Measurements from ENCODE around the gene FKBP1A.

Gene FKBP1A

DNA sequence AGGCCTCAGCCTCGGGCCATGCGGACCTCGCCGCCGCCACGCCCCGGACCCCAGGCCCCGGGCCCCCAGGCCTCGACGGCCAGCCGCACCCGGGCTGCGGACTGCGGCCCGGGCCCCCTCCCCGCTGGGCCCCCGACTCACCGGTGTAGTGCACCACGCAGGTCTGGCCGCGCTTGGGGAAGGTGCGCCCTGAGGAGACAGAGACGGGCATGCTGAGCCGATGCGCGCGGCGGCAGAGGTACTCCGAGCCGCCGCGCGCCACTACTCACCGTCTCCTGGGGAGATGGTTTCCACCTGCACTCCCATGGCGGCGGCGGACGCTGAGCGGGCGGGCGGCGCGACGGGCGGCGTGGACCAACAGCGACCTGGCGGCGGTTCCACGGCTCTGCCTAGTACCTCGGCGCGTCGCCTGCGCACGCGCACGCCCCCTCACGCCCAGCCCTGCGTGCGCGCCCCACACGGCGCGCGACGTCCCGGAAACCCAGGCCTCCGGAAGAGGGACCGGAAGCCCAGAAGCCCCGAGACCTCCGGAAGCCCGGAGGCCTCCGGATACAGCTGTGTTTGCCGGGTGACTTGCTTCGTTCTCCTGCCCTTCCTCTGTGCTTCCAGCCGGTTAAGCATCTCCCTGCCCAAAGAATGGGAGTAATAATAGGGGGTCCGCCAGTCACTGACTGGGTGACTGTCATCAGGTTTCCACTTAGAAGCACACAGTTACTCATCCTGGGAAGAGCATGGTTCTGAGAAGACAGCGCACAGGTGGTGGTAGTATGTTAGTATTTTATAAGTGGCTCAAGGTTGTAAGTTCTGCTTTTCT lies at the start of gene FKBP1A:
TSS of gene FKBP1A (minus strand) at position 362 of the 814 bp plus-strand sequence. CDS start at position 306, 56 bp downstream.
- DNase-seq, result peak; percentile 44 to 96

DNA sequence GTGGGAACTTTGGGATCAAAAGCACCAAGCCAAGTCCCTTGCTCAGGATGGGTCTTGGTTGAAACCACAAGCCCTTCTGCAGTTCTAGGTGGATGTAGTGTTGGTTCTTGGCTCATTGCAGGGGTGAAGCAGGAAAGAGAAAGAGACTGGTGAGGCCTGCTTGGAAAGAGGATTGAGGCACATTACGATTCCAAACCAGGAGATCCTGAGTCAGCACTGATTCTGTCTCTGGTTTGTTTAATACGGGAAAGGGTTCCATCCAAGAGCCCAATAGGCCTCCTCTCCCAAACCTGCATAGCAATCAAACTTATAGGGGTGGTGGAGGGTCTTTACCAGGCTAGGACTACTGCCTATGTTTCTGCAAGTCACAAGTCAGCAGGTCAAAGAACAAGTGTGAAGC lies 49.5 kb upstream of the FKBP1A start:
- DNase-seq, result no peak

DNA sequence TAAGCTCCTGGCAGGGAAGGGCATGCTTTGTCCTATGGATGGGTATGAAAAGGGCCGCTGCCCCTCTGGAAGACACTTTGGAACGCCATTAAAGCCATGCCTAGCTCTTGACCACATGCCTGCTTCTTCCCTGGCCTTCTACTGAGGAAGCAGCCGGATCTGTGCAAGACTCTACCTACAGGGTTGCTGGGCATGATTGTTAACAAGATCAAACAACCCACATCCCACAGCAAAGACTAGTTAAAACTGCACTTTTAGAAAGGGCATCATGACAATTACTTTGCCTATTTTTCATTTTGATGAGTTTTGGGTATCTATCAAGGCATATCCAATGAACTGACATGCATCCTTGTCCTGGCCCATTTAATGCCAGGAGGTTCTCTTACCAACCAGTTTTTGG lies 48.3 kb upstream of the FKBP1A start:
- DNase-seq, result no peak

DNA sequence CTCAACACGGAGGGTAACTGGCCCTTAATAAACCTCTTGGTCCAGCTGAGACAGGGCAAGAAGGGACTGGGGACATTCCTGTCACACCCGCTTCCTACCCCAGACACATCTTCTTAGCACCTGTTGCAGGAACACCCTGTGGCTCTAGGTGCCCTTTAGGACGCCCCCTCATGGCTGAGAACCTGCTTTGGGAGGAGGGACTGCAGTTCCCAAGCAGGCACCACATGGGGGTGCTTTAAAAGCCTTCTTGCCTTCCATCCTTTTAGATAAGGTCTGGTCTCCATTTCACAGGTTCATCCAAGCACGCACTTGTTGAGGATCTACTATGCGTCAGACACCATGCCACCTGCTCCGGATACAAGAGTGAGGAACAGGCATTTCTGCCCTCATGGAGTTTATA lies 47.2 kb upstream of the FKBP1A start:
- no peak for DNase-seq

DNA sequence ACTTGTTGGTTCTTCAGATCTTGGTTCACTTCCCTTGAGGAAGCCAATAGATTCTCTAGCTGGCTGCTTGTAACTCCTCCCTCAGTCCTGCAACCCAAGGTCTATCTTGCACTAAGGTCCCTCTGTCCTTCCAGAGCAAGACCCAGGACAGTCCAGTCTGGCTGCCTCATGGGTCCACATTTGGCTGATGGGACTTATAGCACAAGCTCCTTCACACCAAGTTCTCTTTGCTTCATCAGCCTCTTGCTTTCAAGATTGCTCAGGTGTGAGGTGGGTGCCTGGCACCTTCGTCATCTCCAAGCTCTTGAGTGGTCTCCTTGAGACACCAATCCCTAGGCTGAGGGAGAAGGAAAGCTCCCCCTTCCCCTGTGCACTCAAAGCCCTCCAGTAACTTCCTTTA lies 45.5 kb upstream of the FKBP1A start:
- no peak for DNase-seq

DNA sequence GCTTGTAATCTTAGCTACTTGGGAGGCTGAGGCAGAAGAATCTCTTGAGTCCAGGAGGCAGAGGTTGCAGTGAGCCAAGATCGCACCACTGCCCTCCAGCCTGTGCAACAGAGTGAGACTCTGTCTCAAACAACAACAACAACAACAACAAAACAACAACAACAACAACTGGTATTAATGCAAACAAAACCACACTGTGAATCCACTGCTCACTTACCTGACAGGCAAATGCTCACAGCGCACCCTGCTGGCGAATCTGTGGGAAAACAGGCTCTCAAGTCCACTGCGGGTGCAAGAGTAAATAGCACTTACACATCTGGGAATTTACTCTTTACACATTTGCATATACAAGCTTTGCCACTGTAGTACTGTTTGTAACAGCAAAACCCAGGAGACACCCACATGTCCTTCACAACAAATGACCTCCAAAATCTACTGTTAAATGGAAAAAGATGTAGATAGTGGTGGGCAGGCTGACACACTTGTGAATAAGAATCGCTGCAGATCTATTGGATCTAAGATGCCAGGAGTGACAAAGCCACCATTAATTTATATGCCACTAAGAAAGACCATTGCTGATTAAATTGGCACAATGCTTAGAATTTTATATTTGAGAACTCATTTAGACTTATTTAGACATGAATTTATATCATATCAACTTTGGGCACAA lies 44.5 kb upstream of the FKBP1A start:
- DNase-seq, result peak; percentile 44 to 69

DNA sequence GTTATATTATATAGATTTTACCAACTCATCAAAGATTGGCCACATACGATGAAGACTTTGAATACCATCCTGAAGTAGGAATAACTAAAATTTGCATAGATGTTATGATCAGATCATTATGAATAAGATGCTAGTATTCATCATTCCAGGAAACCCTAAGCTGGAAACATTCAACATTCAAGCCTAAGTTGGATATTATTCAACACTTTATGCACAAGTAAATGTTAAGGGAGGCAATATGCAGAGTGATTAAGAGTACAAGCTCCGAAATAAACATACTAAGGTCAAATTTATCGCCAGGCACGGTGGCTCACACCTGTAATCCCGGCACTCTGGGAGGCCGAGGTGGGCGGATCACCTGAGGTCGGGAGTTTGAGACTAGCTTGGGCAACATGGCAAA lies 43.4 kb upstream of the FKBP1A start:
- DNase-seq, result no peak

DNA sequence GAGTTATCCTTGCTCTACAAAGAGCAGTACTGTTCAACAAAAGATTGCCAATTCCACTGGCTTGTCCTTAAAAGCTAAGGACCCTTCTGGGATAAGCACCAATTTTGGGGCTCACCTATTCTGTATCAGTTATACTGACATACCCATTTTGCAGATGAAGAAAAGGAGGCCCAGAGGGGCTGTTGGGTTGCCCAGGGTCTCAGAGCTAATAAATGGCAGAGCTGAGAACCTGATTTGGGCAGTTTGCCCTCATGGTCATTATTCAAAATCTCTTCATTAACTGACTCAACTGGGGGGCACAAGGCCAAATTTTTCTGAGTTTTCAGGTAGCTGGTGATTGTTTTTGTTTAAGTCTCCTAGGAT lies 42.5 kb upstream of the FKBP1A start:
- no peak for DNase-seq

DNA sequence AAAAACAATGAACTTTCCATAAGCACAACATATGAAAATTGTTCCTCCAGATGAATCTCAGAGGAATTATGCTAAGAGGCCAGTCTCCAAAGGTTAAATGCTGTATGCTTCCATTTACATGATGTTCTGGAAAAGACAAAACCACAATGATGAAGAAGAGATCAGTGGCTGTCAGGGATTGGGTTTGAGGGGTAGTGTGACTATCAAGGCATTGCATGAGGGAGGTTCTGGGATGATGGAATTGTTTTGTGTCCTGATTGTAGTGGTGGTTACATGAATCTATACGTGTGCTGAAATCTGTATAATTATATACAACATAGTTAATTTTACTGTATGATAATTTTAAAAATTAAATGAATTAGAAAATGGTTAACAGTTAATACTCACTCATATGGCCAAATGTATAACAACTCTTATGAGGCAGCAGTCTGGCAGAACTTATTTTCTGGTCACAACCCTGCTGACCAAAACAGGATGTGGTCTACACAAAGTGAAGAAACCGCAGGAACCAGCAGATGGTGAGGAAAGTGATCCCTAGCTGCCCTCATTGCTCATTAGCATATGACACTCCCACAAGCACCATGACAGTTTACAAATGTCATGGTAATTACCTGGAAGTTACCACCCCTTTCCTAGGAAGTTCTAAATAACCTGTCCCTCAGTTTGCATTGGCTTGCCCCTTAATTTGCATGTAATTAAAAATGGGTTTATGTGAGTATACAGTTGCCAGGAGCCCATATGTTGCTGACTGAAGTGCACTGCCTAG lies 41.9 kb upstream of the FKBP1A start:
- no peak for DNase-seq

DNA sequence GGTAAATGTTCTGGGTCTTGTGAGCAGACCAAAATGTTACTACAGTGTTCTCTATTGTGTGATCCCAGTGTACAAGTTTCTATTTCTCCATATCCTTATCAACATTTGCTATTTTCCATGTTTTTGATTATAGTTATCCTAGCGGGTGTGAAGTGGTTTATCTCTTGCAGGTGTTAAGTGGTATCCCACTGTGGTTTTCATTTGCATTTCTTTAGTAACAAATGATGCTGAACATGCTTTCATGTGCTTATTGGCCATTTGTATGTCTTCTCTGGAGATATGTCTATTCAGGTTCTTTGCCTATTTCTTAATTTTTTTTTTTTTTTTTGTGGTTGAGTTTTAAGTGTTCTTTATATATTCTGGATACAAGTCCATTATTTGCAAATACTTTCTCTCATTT lies 38.3 kb upstream of the FKBP1A start:
- DNase-seq, result no peak

DNA sequence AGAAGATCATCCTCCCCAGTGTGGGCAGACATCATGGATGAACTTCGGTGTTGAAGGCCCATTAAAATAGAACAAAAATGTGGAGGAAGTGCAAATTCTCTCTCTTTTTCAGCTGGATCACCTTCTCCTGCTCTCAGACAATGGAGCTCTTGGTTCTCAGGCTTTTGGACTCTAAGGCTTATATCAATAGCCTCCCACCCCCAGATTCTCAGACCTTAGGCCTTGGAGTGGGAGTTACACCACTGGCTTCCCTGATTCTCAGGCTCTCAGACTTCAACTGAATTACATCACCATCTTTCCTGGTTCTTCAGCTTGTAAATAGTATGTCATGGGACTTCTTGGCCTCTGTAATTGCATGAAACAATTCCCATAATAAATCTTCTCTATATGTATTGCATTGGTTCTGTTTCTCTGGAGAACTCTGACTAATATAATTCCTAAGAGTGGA lies 37.2 kb upstream of the FKBP1A start:
- no peak for DNase-seq

DNA sequence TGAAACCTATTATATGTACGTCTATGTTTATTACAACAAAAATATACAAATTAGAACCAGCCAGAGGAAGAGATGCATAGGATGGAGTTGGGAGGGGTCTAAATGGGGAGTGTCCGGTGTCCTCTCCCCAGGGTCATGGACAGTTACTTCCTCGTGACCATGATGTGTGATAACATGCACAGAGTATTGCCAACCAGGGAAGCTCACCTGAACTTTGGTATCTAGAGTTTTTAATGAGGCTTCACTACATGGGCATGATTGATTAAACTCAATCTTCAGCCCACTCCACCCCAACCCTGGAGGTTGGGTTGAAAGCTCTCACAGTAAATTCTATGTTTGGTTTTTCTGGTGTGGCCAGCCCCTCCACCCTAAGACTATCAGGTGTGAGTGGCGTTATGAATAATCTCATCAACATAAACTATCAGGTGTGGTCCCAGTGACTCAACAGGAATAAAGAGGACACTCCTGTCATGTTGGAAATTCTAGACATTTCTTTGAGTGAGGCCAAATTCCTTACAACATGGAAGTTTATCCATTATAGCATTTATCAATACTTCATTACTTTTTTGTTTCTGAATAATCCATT lies 36.4 kb upstream of the FKBP1A start:
- no peak for DNase-seq

DNA sequence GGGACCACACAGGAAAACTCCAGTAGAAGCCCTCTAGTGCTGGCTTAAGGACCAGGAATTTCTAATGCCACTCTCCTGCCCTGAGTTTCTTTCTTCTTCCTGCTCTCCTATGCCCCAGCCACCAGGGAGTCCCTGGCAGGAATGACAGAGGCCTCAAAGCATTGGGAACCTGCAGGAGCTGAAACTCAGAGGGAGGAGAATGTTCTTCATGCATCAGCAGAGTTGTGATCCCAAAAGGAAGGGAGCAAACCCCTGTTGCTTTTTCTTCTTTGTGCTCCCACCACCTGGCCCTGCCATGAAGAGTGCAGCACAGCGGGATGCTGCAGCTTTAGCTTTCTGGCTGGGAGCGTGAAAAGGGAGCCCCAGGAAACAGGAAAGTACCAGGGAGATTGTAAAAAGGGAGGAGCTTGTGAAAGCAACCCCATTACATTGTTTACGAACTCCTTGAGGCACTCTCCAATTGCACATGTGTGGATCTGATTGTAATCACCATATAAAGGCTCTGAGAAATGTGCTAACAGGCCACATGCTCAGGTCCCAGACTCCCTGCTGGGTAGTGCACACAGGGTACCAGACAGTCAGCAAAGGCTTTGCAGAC lies 34.7 kb upstream of the FKBP1A start:
- DNase-seq, result no peak

DNA sequence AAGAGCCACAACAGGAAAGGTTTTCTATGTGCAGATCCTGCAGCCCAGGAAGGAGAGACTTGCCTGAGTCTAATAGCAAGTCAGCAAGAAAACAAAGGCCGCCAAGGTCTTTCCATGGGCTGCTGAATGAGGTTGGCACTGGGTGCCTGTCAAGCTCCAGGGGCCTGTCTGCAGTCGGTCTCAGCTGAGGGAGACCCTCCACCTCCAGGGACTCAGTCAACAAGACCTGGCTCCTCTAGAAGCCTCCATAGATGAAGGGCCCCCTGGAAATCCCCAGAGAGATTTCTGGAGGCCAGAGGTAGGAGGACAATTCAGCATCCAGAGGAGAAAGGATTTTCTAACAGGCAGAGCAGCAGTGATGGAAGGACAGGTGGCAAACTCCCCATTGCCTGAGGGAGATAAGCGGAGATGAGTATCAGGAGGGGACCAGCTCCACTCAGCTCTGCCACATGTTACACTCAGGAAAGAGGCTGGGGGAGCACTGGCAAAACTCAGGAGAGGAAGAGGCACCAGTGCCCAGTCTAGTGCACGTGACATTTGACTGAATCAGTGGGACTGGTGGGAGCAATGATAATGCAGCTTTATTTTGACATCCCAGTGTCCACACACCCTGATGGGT lies 33.5 kb upstream of the FKBP1A start:
- no peak for DNase-seq

DNA sequence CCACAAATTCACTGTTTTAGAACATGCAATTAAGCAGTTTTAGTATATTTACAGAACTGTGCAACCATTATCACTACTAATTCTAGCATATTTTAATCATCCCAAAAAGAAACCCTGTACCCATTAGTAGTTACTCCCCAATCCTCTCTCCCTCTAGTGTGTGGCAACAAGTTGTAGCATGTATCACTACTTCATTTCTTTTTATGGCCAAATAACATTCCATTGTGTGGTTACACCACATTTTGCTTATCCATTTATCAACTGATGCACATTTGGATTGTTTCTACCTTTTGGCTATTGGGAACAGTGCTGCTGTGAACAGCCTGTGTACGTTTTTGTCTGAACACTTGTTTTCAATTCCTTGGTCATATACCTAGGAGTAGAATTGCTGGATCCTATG lies 31.5 kb upstream of the FKBP1A start:
- DNase-seq, result no peak

DNA sequence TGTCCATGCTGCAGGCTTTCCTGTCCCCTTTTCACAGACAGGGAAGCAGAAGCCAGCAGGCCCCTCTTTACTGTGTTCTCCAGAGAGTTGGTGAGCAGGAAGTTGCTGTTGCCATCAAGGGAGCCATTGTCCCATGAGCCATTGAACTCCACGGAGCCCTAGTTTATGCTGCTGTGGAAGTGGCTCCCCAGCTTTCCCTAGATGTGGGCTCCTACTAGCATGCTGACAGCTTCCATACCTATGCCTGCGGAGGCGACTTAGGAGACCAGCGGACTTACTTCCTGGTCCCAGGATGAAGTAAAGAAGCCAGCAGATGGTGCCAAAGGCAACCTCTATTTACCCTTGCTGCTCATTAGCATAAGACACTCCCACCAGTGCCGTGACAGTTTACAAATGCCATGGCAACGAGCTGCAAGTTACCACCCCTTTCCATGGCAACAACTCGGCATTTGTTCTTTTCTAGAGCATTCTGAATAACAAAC lies 30.8 kb upstream of the FKBP1A start:
- DNase-seq, result peak in 1 of 2 experiments; percentile 19

DNA sequence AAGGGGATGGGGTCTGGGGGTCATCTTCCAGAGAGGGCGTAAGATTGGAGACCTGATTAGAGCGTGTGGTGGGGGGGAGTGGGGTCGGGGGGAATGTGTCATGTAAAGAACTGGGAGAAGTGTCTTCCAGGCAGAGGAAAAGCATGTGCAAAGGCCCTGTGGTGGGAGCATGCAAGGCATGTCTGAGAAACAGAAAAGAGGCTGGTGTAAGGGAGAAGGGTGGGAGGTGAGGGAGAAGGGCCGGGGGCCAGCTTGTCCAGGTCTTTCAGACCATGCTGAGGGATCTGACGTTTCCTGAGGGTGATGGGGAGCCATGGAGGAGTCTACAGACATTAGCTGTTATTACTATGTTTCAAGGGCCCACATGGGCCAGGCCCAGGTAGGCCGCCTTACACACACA lies 30.4 kb upstream of the FKBP1A start:
- no peak for DNase-seq

DNA sequence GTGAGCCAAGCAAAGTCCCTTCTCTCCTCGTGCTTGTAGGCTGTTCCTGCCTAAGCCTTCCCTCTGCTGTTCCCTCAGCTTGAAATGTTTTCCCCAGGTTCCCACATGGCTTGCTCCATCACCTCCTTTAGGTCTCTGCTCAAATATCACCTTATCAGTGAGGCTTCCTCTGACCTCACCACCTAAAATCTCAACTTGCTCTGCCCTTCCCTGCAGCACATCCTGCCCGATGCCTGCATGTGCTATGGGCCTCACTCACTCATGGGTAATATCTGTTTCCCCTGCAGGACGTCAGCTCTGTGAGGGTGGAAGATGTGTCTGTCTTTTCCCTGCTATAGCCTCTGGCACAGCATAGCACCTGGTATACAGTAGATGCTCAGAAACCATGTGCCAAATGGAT lies 29.9 kb upstream of the FKBP1A start:
- no peak for DNase-seq

DNA sequence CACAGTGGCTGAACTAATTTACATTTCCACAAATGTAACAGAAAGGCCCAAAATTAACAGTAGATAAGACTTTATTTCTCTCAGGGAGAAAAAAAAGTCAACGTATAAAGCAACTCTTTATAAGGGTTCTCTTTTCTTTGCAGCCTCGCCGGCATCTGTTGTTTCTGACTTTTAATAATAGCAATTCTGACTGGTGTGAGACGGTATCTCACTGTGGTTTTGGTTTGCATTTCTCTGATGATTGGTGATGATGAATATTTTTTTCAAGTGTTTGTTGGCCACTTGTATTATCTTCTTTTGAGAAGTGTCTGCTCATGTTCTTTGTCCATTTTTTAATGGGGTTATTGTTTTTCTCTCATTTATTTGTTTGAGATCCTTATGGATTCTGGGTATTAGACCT lies 27.2 kb upstream of the FKBP1A start:
- no peak for DNase-seq

DNA sequence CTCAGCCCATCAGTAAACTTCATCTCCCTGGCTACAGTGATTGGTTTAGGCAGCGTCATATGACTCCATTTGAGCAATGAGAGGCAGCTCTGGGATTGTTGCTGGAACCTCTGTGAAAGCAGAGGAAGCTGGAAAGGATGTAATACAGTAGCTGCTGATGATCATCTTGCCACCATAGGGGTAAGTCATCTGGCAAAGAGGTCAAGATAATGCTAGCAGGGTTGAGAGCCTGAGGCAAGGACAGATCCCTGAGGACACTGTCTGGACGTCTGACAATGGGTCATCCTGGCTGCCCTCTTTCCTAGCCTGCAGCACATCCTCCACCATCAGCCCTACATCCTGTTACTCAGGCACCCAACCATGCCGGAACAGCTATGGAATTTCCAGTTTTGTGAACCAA lies 25.5 kb upstream of the FKBP1A start:
- DNase-seq, result no peak

DNA sequence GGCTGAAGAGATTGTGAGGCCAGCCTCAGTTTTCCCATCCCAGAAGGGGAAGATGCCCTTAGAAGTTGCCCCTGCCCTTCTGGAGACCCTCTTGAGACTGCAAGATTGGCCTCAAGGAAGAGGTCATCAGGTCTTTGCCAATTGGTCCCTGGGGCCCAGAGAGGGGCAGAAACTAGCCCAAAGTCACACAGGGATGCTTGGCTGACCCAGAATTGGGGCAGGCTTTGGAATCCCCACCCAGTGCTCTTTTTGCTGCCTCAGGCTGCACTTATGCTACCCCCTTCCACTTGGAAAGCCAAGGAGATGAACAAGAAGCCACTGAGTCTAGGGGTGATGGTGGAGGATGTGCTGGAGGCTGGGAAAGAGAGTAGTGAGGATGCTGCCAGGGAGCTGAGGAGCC lies 24.9 kb upstream of the FKBP1A start:
- DNase-seq, result no peak

DNA sequence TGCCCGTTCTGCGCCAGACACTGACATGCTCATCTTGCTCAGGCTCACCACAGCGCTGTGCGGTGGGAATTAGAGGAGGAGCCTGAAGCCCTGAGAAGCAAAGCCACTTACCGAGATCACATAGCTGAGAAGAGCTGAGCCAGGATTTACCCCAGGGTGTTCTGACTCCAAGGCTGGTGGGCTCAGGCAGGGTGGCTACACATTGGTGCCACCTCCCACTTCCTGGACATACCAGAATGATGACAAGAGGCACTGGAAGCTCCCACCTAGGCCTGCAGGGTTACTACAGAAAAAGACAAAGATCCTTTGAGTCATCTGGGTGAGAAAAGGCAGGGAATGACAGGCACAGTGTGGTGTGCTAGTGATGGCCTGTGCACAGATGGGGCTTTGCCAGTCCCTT lies 24.4 kb upstream of the FKBP1A start:
- no peak for DNase-seq

All from NCI-H446 (cell line).